LNCAP (cell line): ENCODE results near the gene SIRT5.

ENCODE experiments used
- TF ChIP-seq, protein P1 (sequence below): fragments of 450-650 bp; IDR thresholded peaks from 2 replicates; pipeline ENCODE4 v1.5.1; 2017; ENCODE audit warnings: mild to moderate bottlenecking

SIRT5 gene

DNA sequence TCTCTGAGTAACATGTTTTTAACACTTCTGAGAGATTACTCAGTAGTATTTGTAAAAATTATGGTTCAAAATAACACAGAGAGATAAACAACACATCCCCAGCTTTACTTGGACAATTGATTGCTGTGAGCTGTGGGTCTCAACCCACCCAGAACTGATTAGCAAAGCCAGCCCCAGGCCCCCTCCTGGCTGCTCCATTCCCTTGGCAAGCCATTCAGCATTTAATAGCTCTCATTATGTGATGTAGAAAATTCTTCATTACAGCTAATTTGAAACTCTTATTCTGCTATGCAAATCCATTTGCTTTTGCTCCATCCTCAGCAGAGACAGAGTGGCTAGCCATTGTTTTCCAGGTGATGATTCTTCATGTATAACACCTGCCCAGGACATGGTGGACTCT, 16.6 kb upstream of the SIRT5 start:
- TF ChIP-seq, protein P1, sequence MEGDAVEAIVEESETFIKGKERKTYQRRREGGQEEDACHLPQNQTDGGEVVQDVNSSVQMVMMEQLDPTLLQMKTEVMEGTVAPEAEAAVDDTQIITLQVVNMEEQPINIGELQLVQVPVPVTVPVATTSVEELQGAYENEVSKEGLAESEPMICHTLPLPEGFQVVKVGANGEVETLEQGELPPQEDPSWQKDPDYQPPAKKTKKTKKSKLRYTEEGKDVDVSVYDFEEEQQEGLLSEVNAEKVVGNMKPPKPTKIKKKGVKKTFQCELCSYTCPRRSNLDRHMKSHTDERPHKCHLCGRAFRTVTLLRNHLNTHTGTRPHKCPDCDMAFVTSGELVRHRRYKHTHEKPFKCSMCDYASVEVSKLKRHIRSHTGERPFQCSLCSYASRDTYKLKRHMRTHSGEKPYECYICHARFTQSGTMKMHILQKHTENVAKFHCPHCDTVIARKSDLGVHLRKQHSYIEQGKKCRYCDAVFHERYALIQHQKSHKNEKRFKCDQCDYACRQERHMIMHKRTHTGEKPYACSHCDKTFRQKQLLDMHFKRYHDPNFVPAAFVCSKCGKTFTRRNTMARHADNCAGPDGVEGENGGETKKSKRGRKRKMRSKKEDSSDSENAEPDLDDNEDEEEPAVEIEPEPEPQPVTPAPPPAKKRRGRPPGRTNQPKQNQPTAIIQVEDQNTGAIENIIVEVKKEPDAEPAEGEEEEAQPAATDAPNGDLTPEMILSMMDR = no peak

DNA sequence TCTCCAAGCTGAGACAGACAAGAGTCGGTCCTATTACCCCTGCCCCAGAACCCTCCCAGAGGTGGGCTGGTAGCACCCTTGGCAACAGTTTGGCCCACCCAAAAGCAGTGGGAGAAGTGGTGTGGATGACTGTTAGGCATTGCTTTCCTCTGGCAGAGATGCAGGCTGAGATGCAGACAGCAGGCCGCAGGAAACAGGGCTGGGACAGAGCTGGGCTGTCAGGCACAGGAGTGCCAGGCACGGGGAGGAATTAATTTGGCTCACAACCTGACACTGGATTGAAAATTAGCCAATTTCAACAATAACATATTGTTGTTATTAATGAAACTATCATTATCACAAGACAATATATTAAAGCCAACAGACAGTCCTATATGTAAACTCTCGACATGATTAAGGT, 15.7 kb upstream of the SIRT5 start:
- TF ChIP-seq, protein P1 = no peak

DNA sequence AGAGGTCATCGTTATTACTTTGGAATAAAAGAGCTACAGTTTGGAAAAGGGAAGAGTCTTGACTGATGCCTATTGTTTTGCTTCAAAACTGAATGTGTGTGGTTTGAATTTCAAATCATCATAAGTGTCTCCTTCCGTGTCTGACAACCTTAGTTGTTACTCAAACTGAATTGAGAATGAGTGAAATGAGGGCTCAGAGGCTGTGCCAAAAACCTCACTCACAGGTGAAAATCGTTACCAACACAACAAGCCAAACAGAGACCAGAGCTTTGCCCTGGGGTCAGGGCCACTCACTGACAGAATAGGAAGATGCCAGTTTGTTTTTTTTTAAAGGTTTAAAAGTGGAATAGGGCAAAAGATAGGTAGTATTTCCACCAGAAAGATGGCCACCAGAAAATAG, 15.2 kb upstream of the SIRT5 start:
- TF ChIP-seq, protein P1 = no peak

DNA sequence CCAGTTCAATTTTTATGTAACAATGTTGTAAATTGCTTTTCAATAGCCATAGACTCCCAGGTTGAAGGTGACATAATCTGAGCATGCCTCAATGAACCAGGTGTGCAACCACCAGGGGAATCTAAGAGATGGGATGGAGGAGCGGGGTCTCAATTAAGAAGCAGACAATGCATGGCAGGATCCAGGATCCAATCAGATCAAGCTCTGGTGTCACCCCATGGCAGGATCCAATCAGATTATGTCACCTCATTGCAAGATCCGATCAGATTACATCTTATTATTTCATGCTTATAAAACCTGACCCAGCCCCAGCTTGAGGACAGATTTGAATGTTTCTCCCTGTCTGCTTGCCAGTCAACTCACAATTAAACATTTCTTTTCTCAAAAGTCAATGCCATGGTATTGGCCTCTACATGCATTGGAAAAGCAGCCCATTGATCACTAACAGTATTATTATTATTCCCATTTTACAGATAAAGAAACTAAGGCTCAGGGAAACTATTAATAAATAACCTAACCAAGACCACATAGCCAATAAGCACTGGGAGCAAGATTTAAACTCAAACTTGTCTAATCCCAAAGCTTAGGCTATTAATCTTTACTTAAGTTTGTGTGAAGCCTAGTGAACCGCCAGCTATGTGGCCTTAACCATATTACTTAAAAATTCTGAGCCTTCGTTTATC, 14.3 kb upstream of the SIRT5 start:
- TF ChIP-seq, protein P1 = no peak

DNA sequence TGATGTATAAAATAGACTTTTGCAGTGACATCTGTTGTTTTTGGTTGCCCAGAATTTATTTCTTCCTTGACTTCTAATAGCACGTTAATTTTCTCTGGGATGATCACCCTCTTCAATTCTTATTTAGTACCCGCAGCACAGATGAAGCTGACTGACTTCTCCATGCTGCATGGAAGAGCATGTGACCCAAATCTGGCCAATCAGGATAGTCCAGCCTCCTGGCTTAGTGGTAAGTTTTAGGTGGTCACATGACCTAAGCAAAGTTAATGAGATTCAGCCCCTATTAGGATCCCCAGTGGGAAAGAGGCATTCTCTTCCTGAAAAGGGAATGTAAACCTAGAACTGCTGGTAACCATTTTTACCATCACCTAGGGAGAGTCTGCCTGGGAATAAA, 13.8 kb upstream of the SIRT5 start:
- TF ChIP-seq, protein P1 = no peak

DNA sequence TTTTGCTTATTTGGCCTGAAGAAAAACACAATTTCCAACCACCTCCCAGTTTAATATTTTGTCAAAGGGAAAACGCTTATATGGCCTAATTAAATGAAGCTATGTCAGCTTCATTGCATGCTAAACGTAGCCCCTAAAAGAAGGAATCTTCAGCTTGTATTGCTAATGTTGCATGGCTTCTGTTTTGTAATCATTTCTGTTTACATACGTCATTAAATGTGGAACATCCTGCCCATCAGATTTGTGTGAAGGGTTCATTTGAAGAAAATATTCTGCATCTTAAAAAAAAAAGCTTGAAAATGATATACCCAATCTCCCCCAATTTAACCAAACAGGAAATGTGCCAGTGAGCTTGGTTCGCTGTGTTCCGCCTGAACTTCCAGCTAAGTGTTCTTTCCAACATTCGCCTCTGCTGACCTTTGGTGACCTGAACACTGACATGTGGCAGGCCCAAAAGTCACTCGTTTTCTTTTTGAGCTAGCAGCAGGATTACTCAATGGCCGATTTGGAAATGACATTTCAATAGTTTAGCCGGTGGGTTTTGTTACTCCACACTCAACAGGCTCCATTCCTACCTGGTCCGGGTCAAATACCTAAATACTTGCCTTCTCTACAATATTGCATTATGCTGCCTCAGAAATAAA, 12.7 kb upstream of the SIRT5 start:
- TF ChIP-seq, protein P1 = no peak

DNA sequence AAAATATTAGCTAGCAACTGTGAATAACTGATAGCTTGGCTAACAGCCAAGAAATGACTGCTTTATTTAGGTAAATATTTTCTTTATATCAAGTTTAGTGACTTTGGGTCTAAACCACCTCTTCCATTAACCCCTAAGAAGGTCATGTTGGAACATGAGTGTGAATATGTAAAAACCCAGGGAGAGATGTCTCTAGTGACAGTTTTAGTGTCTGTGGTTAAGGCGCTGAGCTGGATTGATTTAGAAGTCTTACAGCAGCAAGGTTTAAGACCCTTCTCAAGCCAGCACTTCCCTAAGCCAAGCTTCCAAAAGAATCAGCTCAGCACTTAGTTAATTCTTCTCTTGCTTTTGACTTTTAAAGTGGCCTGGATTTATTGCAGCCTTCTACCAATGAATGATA, 11.4 kb upstream of the SIRT5 start:
- TF ChIP-seq, protein P1 = no peak

DNA sequence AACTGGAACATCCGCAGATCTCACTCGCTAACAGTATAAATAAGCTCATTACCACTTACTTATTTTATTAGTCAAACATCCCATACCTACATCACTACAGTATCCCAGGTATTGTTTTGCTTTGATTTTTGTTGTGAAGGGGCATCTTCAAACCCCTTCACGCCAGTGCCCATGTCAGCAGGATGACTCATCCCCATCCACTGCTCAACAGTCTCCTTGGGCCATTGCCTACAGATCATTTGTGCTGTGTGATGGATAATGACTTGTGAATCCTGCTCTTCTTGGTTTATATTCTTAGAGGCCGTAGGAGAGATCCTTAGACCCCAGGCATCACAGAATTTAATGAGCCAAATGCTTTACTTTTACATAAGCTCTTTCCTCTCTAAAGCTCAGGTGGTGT, 8.5 kb upstream of the SIRT5 start:
- TF ChIP-seq, protein P1 = no peak
